ENCODE data around the gene LMAN1. TPM values are rescaled to one million over a fixed set of nuclear protein-coding genes. Genes with fewer than 3 reads are reported as not detected.

Gene LMAN1
- total and polyA plus RNA-seq, 10 of the 15 experiments (the other 5 are each of a cell fraction or from before 2014, with no cell fraction given): 15.0 to 78.9 (median 67.5) TPM

GRCh38 chr18:59282341-59282740, 76.7 kb downstream of the LMAN1 start:
- H3K36me3 ChIP-seq (ENCODE audit: control insufficient read depth in 2 of 2, insufficient read depth in 2 of 2, low read length in 1 of 2): no peaks in the 10 kb centered on the region
- no peak overlapping the region for H3K27ac ChIP-seq (ENCODE audit: control insufficient read depth, insufficient read depth)
- no peaks in the 10 kb centered on the region for H4K20me1 ChIP-seq (ENCODE audit: control insufficient read depth, insufficient read depth)
- intact Hi-C loops (cut with micrococcal nuclease; ENCODE audit: unreplicated experiment) (no loop called here), in situ Hi-C loops (cut with MboI) (no loop called here)
- H3K4me1 ChIP-seq (ENCODE audit: control insufficient read depth, insufficient read depth, low read length): no peaks in the 10 kb centered on the region
- no TSS peak for BruUV-seq (replicated peaks)
- no peak for TF ChIP-seq SIX5 (IDR thresholded peaks at IDR 0.05; ENCODE audit: low read depth, low read length, severe bottlenecking)
- no peak for TF ChIP-seq TARDBP (IDR thresholded peaks at IDR 0.05; ENCODE audit: borderline replicate concordance)
- TF ChIP-seq RAD21 (IDR thresholded peaks at IDR 0.05; ENCODE audit: insufficient read depth, low read depth, low read length): no peak
- TF ChIP-seq, protein P1, sequence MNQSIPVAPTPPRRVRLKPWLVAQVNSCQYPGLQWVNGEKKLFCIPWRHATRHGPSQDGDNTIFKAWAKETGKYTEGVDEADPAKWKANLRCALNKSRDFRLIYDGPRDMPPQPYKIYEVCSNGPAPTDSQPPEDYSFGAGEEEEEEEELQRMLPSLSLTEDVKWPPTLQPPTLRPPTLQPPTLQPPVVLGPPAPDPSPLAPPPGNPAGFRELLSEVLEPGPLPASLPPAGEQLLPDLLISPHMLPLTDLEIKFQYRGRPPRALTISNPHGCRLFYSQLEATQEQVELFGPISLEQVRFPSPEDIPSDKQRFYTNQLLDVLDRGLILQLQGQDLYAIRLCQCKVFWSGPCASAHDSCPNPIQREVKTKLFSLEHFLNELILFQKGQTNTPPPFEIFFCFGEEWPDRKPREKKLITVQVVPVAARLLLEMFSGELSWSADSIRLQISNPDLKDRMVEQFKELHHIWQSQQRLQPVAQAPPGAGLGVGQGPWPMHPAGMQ (IDR thresholded peaks at IDR 0.05; ENCODE audit: borderline replicate concordance): no peak
- no peak for TF ChIP-seq TBL1XR1 (IDR thresholded peaks at IDR 0.05; ENCODE audit: low read depth, low read length)
- TF ChIP-seq FOXM1 (IDR thresholded peaks at IDR 0.05; ENCODE audit: low read depth, low read length): no peak
- TF ChIP-seq ZNF592 (IDR thresholded peaks at IDR 0.05): no peak
- no peak overlapping the region for H3K9ac ChIP-seq (ENCODE audit: control insufficient read depth, insufficient read depth, low read length)
- no peak for FAIRE-seq
- no peak overlapping the region for H3K4me3 ChIP-seq
- H3K4me2 ChIP-seq (ENCODE audit: control insufficient read depth, insufficient read depth): no peak overlapping the region
- no peaks in the 10 kb centered on the region for H3K9me3 ChIP-seq (replicated peaks; ENCODE audit: control insufficient read depth, insufficient read depth, low read length)
- CTCF ChIA-PET: no interaction called here
- H3K79me2 ChIP-seq (ENCODE audit: control insufficient read depth, insufficient read depth, low read length): no peaks in the 10 kb centered on the region
- H3K27me3 ChIP-seq (replicated peaks in 1 of 2; ENCODE audit: control insufficient read depth in 2 of 2, insufficient read depth in 2 of 2, low read length in 1 of 2): peaks cover 2 to 6% of the 10 kb centered on the region in 2 experiments; a peak in 2 of 4 replicates
- no peak overlapping the region for H2AFZ ChIP-seq (ENCODE audit: control insufficient read depth, low read depth, low read length)
- RAD21 ChIA-PET (ENCODE audit: unreplicated experiment): no interaction called here
- no peak for ATAC-seq
- 36% methylated on average over 11 of the region's 11 CpGs for whole genome bisulfite sequencing (ENCODE audit: insufficient coverage, insufficient replicate concordance, low lambda C conversion rate, missing lambda C conversion rate)
- DNase-seq (ENCODE audit: low read depth, low spot score): no peak
- POLR2A ChIA-PET: no interaction called here
- SMC1A ChIA-PET (ENCODE audit: uncharacterized antibody, unreplicated experiment): no interaction called here

All from GM12878 (cell line).